ENCODE data around the gene FAM110C.

DNA sequence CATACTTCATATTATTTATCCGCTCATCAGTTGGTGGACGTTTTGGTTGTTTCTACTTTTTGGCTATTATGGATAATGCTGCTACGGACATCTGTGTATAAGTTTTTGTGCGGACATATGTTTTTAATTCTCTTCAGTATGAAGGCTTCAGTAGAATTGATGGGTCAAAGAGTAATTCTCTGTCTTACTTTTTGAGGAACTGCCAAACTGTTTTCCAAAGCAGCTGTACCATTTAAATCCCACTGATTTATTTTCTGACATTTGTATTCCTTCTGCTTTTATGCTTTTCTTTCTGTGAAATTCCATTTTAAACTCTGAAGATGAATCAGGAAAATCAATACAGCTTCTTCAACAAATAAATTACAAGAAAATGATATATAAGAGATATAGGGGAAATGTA is 20.8 kb downstream of the FAM110C start:
- TF ChIP-seq, protein P1, sequence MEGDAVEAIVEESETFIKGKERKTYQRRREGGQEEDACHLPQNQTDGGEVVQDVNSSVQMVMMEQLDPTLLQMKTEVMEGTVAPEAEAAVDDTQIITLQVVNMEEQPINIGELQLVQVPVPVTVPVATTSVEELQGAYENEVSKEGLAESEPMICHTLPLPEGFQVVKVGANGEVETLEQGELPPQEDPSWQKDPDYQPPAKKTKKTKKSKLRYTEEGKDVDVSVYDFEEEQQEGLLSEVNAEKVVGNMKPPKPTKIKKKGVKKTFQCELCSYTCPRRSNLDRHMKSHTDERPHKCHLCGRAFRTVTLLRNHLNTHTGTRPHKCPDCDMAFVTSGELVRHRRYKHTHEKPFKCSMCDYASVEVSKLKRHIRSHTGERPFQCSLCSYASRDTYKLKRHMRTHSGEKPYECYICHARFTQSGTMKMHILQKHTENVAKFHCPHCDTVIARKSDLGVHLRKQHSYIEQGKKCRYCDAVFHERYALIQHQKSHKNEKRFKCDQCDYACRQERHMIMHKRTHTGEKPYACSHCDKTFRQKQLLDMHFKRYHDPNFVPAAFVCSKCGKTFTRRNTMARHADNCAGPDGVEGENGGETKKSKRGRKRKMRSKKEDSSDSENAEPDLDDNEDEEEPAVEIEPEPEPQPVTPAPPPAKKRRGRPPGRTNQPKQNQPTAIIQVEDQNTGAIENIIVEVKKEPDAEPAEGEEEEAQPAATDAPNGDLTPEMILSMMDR (conservative IDR thresholded peaks at IDR 0.05 in 1 of 2, IDR thresholded peaks at IDR 0.05 in 1 of 2; ENCODE audit: low read depth in 1 of 2, low read length in 2 of 2) = no peak
- TF ChIP-seq EZH2 (IDR thresholded peaks at IDR 0.05; ENCODE audit: low read length, missing control alignments) = no peak
